ENCODE results near the gene NF1.

- TF ChIP-seq CTCF (conservative IDR thresholded peaks at IDR 0.05; ENCODE audit: low read depth, low read length), result no peak
- no peak for TF ChIP-seq EZH2phosphoT487 (IDR thresholded peaks at IDR 0.05; ENCODE audit: borderline replicate concordance, low read length)
- no peak for TF ChIP-seq EZH2 (IDR thresholded peaks at IDR 0.05; ENCODE audit: low read length, unreplicated experiment)
These were observed 298.3 kb downstream of the NF1 start for GRCh38 chr17:31392856-31393748.

Data from PC-3 (cell line).